Measurements from ENCODE around the gene TBKBP1.
A peak's percentile ranks its signal among the peaks of the same experiment; 100 is the strongest.

TBKBP1 gene

DNA sequence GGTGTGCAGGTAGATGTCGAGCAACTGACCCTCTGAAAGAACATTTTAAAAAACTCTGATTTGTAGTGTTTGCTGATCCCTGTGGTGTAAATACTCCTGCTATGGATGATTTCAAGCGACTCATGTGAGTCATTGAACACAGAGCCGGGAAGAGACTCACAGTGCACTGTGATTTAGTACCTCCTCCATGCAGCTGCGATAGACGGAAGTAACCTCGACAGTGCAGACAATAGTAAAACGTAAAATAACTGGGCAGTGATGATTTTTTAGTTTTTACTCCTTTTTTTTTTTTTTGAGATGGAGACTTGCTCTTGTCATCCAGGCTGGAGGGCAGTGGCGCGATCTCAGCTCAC lies 47.8 kb downstream of the TBKBP1 start:
- no peak overlapping the region for H3K4me3 ChIP-seq (ENCODE audit: low read depth, low read length)
- H3K9me3 ChIP-seq (ENCODE audit: control insufficient read depth, insufficient read depth, low read depth, low read length): no peaks in the 10 kb centered on the region
- no peaks in the 10 kb centered on the region for H3K36me3 ChIP-seq (ENCODE audit: control insufficient read depth in 2 of 2, insufficient read depth in 1 of 2, low read length in 2 of 2)
- TF ChIP-seq ZNF112 (tag by site-specific recombination; IDR thresholded peaks at IDR 0.05) (peak; percentile 89), ZNF391 (tag by site-specific recombination; IDR thresholded peaks at IDR 0.05; ENCODE audit: borderline replicate concordance, low read depth) (no peak)
- no peaks in the 10 kb centered on the region for H3K4me1 ChIP-seq (ENCODE audit: control insufficient read depth, insufficient read depth, low read length)
- POLR2A ChIA-PET: interaction anchor here (1.4 kb wide), 1 partner anchor 37 kb away, joined by 3 read pairs; no protein-coding TSS in a partner anchor
- CTCF ChIA-PET: interaction anchor here (0.5 to 5.7 kb wide), 17 partner anchors 9 to 426 kb away, joined by 3 to 58 read pairs (median 4); partner anchors contain the start of gene TBX21
- H3K27ac ChIP-seq (ENCODE audit: extremely low read depth, low read depth, low read length): no peak overlapping the region

DNA sequence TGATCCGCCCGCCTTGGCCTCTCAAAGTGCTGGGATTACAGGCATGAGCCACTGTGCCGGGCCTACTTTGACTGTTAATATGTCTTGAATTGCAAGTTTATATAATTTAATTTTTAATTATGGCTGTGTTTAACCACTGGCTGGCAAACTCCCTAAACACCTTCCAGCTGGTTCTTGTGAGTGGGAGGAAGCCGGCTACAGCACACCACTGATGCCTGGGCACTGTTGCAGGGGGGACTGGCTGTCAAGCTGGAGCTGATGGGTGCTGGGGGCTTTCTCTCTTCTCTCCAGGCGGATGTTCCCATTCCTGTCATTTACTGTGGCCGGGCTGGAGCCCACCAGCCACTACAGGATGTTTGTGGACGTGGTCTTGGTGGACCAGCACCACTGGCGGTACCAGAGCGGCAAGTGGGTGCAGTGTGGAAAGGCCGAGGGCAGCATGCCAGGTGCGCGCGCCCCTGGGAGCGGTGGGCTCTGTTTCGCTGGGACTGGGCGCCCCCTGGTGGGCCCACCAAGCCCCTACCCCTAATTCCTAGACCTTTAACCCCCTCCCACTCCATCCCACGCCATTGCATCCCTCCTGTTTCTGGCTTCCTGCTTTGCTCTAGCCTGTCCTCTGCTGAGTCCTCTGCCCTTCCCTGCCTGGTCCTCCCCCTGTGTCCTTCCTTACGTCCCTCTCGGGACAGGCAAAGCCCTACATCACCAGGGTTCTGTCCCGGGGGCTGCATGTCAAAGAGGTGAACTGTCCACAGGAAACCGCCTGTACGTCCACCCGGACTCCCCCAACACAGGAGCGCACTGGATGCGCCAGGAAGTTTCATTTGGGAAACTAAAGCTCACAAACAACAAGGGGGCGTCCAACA lies 48.6 kb downstream of the TBKBP1 start:
- no peak overlapping the region for H3K4me3 ChIP-seq (ENCODE audit: low read depth, low read length)
- H3K9me3 ChIP-seq (ENCODE audit: control insufficient read depth, insufficient read depth, low read depth, low read length): no peaks in the 10 kb centered on the region
- no peak overlapping the region for H3K27ac ChIP-seq (ENCODE audit: extremely low read depth, low read depth, low read length)
- POLR2A ChIA-PET: no interaction called here
- CTCF ChIA-PET: interaction anchor here (0.6 to 5.7 kb wide), 19 partner anchors 9 to 427 kb away, joined by 3 to 58 read pairs (median 4); partner anchors contain the start of gene TBX21
- H3K4me1 ChIP-seq (ENCODE audit: control insufficient read depth, insufficient read depth, low read length): no peaks in the 10 kb centered on the region
- no peaks in the 10 kb centered on the region for H3K36me3 ChIP-seq (ENCODE audit: control insufficient read depth in 2 of 2, insufficient read depth in 1 of 2, low read length in 2 of 2)
- TF ChIP-seq, protein P1, sequence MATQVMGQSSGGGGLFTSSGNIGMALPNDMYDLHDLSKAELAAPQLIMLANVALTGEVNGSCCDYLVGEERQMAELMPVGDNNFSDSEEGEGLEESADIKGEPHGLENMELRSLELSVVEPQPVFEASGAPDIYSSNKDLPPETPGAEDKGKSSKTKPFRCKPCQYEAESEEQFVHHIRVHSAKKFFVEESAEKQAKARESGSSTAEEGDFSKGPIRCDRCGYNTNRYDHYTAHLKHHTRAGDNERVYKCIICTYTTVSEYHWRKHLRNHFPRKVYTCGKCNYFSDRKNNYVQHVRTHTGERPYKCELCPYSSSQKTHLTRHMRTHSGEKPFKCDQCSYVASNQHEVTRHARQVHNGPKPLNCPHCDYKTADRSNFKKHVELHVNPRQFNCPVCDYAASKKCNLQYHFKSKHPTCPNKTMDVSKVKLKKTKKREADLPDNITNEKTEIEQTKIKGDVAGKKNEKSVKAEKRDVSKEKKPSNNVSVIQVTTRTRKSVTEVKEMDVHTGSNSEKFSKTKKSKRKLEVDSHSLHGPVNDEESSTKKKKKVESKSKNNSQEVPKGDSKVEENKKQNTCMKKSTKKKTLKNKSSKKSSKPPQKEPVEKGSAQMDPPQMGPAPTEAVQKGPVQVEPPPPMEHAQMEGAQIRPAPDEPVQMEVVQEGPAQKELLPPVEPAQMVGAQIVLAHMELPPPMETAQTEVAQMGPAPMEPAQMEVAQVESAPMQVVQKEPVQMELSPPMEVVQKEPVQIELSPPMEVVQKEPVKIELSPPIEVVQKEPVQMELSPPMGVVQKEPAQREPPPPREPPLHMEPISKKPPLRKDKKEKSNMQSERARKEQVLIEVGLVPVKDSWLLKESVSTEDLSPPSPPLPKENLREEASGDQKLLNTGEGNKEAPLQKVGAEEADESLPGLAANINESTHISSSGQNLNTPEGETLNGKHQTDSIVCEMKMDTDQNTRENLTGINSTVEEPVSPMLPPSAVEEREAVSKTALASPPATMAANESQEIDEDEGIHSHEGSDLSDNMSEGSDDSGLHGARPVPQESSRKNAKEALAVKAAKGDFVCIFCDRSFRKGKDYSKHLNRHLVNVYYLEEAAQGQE (tag by site-specific recombination; IDR thresholded peaks at IDR 0.05): no peak
- TF ChIP-seq ZNF324 (tag by site-specific recombination; IDR thresholded peaks at IDR 0.05) (no peak), ZBTB17 (tag by site-specific recombination; IDR thresholded peaks at IDR 0.05) (no peak), ZNF837 (tag by site-specific recombination; IDR thresholded peaks at IDR 0.05) (no peak), ZNF664 (tag by site-specific recombination; IDR thresholded peaks at IDR 0.05) (no peak), ZNF302 (tag by site-specific recombination; IDR thresholded peaks at IDR 0.05; ENCODE audit: low read depth) (no peak), EGR2 (tag by site-specific recombination; IDR thresholded peaks at IDR 0.05; ENCODE audit: low read depth) (peak; percentile 91), GLI2 (tag by site-specific recombination; IDR thresholded peaks at IDR 0.05; ENCODE audit: borderline replicate concordance, low read depth) (no peak), ZNF354C (tag by site-specific recombination; IDR thresholded peaks at IDR 0.05; ENCODE audit: borderline replicate concordance, low read depth) (no peak), ZNF423 (tag by site-specific recombination; IDR thresholded peaks at IDR 0.05) (no peak), SP3 (tag by site-specific recombination; IDR thresholded peaks at IDR 0.05) (no peak), ZNF292 (tag by site-specific recombination; IDR thresholded peaks at IDR 0.05; ENCODE audit: borderline replicate concordance, low read depth) (no peak), ZNF184 (tag by site-specific recombination; IDR thresholded peaks at IDR 0.05) (no peak)
- TF ChIP-seq, protein P2, sequence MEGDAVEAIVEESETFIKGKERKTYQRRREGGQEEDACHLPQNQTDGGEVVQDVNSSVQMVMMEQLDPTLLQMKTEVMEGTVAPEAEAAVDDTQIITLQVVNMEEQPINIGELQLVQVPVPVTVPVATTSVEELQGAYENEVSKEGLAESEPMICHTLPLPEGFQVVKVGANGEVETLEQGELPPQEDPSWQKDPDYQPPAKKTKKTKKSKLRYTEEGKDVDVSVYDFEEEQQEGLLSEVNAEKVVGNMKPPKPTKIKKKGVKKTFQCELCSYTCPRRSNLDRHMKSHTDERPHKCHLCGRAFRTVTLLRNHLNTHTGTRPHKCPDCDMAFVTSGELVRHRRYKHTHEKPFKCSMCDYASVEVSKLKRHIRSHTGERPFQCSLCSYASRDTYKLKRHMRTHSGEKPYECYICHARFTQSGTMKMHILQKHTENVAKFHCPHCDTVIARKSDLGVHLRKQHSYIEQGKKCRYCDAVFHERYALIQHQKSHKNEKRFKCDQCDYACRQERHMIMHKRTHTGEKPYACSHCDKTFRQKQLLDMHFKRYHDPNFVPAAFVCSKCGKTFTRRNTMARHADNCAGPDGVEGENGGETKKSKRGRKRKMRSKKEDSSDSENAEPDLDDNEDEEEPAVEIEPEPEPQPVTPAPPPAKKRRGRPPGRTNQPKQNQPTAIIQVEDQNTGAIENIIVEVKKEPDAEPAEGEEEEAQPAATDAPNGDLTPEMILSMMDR (tag by site-specific recombination; IDR thresholded peaks at IDR 0.05): peak; percentile 40; the same call in 1 of the 2 replicates
- TF ChIP-seq, protein P3, sequence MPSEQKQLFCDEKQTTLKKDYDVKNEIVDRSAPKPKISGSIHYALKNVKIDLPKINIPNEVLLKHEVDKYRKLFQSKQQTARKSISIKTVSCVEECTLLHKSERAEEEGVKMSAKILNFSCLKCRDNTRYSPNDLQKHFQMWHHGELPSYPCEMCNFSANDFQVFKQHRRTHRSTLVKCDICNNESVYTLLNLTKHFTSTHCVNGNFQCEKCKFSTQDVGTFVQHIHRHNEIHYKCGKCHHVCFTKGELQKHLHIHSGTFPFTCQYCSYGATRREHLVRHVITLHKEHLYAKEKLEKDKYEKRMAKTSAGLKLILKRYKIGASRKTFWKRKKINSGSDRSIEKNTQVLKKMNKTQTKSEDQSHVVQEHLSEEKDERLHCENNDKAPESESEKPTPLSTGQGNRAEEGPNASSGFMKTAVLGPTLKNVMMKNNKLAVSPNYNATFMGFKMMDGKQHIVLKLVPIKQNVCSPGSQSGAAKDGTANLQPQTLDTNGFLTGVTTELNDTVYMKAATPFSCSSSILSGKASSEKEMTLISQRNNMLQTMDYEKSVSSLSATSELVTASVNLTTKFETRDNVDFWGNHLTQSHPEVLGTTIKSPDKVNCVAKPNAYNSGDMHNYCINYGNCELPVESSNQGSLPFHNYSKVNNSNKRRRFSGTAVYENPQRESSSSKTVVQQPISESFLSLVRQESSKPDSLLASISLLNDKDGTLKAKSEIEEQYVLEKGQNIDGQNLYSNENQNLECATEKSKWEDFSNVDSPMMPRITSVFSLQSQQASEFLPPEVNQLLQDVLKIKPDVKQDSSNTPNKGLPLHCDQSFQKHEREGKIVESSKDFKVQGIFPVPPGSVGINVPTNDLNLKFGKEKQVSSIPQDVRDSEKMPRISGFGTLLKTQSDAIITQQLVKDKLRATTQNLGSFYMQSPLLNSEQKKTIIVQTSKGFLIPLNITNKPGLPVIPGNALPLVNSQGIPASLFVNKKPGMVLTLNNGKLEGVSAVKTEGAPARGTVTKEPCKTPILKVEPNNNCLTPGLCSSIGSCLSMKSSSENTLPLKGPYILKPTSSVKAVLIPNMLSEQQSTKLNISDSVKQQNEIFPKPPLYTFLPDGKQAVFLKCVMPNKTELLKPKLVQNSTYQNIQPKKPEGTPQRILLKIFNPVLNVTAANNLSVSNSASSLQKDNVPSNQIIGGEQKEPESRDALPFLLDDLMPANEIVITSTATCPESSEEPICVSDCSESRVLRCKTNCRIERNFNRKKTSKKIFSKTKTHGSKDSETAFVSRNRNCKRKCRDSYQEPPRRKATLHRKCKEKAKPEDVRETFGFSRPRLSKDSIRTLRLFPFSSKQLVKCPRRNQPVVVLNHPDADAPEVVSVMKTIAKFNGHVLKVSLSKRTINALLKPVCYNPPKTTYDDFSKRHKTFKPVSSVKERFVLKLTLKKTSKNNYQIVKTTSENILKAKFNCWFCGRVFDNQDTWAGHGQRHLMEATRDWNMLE (tag by site-specific recombination; conservative IDR thresholded peaks at IDR 0.05; ENCODE audit: low read depth): no peak
- TF ChIP-seq, protein P4, sequence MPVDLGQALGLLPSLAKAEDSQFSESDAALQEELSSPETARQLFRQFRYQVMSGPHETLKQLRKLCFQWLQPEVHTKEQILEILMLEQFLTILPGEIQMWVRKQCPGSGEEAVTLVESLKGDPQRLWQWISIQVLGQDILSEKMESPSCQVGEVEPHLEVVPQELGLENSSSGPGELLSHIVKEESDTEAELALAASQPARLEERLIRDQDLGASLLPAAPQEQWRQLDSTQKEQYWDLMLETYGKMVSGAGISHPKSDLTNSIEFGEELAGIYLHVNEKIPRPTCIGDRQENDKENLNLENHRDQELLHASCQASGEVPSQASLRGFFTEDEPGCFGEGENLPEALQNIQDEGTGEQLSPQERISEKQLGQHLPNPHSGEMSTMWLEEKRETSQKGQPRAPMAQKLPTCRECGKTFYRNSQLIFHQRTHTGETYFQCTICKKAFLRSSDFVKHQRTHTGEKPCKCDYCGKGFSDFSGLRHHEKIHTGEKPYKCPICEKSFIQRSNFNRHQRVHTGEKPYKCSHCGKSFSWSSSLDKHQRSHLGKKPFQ (tag by site-specific recombination; IDR thresholded peaks at IDR 0.05): no peak
- TF ChIP-seq, protein P5, sequence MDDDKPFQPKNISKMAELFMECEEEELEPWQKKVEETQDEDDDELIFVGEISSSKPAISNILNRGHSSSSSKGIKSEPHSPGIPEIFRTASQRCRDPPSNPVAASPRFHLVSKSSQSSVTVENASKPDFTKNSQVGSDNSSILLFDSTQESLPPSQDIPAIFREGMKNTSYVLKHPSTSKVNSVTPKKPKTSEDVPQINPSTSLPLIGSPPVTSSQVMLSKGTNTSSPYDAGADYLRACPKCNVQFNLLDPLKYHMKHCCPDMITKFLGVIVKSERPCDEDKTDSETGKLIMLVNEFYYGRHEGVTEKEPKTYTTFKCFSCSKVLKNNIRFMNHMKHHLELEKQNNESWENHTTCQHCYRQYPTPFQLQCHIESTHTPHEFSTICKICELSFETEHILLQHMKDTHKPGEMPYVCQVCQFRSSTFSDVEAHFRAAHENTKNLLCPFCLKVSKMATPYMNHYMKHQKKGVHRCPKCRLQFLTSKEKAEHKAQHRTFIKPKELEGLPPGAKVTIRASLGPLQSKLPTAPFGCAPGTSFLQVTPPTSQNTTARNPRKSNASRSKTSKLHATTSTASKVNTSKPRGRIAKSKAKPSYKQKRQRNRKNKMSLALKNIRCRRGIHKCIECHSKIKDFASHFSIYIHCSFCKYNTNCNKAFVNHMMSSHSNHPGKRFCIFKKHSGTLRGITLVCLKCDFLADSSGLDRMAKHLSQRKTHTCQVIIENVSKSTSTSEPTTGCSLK (tag by site-specific recombination; IDR thresholded peaks at IDR 0.05): no peak
